HFFc6 (cell line): Measurements from ENCODE around the gene CACNA1C. TPM values are rescaled to one million over a fixed set of nuclear protein-coding genes. Genes with fewer than 3 reads are reported as not detected.

Source experiments
- DNase-seq: peaks from one replicate; pipeline ENCODE4 v3.0.0-alpha.2; 2018
- H3K27ac Mint-ChIP-seq: 2 replicates; pipeline ENCODE4 v1.8.0; 2020; ENCODE audit warnings: mild to moderate bottlenecking, mixed read lengths
- H3K27me3 Mint-ChIP-seq: 2 replicates; pipeline ENCODE4 v1.8.0; 2021; ENCODE audit warnings: mild to moderate bottlenecking, moderate library complexity, mixed read lengths; ENCODE audit not compliant: insufficient read depth
- H3K36me3 Mint-ChIP-seq: 2 replicates; pipeline ENCODE4 v1.8.0; 2021; ENCODE audit warnings: low read depth, mixed read lengths
- H3K4me1 Mint-ChIP-seq: 2 replicates; pipeline ENCODE4 v1.8.0; 2020; ENCODE audit warnings: low read depth, mixed read lengths
- H3K4me3 Mint-ChIP-seq: 2 replicates; pipeline ENCODE4 v1.8.0; 2020; ENCODE audit warnings: mild to moderate bottlenecking, moderate library complexity, mixed read lengths
- H3K9me3 Mint-ChIP-seq: 2 replicates; pipeline ENCODE4 v1.8.0; 2020; ENCODE audit warnings: mild to moderate bottlenecking, mixed read lengths
- CTCF ChIP-seq: fragments of 200-600 bp; sonication (generic); IDR thresholded peaks from 2 replicates; pipeline ENCODE4 v1.5.0; 2021; ENCODE audit warnings: antibody characterized with exemption, mild to moderate bottlenecking
- total RNA-seq, 6 experiments: library from RNA; stranded (reverse); fragmentation: NEBNext Ultra II Directional; extraction: Animal tissue kit (Norgen Biotek cat#: 25700); gene quantifications; 2 replicates in 1 of 6; 3 replicates in 5 of 6; pipeline ENCODE4 v1.2.3, GENCODE V29; 2021

CACNA1C gene
- total RNA-seq, 6 experiments from 2014 or later = 6.7 to 11.5 (median 10.6) TPM

GRCh38 chr12:2283480-2283879, 230.7 kb downstream of the CACNA1C start:
- Mint-ChIP-seq H3K36me3 (0 out of 2 replicates have a peak, but pooled peaks cover 6% of the 10 kb centered on the region), H3K27ac (peak overlapping the region; percentile 95), H3K4me3 (peak overlapping the region; percentile 72), H3K9me3 (no peaks in the 10 kb centered on the region; the same call in 1 of the 2 replicates), H3K4me1 (peaks cover 68% of the 10 kb centered on the region), H3K27me3 (0 out of 2 replicates have a peak, but pooled peaks cover 2% of the 10 kb centered on the region)
- no peak for DNase-seq
- no peak for TF ChIP-seq CTCF

- DNase-seq = no peak
- TF ChIP-seq CTCF = no peak
- H3K4me3 Mint-ChIP-seq = peak overlapping the region; percentile 72
- 0 out of 2 replicates have a peak, but pooled peaks cover 6% of the 10 kb centered on the region for H3K36me3 Mint-ChIP-seq
- no peaks in the 10 kb centered on the region; the same call in 1 of the 2 replicates for H3K9me3 Mint-ChIP-seq
- peak overlapping the region; percentile 95 for H3K27ac Mint-ChIP-seq
- H3K4me1 Mint-ChIP-seq = peaks cover 72% of the 10 kb centered on the region
- H3K27me3 Mint-ChIP-seq = 0 out of 2 replicates have a peak, but pooled peaks cover 2% of the 10 kb centered on the region
Observed at GRCh38 chr12:2283916-2284315, 231.1 kb downstream of the CACNA1C start.

- DNase-seq = peak; percentile 69
- H3K36me3 Mint-ChIP-seq = 0 out of 2 replicates have a peak, but pooled peaks cover 6% of the 10 kb centered on the region
- peak overlapping the region; percentile 95 for H3K27ac Mint-ChIP-seq
- peak overlapping the region; percentile 72 for H3K4me3 Mint-ChIP-seq
- H3K27me3 Mint-ChIP-seq = peaks cover 3% of the 10 kb centered on the region; the same call in 1 of the 2 replicates
- H3K9me3 Mint-ChIP-seq = no peaks in the 10 kb centered on the region; the same call in 1 of the 2 replicates
- TF ChIP-seq CTCF = no peak
- peaks cover 77% of the 10 kb centered on the region for H3K4me1 Mint-ChIP-seq
Observed at GRCh38 chr12:2284321-2284813, 231.6 kb downstream of the CACNA1C start.

- Mint-ChIP-seq H3K27me3 (peaks cover 3% of the 10 kb centered on the region; the same call in 1 of the 2 replicates), H3K4me3 (peak overlapping the region; percentile 72), H3K9me3 (no peaks in the 10 kb centered on the region; the same call in 1 of the 2 replicates), H3K27ac (peak overlapping the region; percentile 95), H3K36me3 (0 out of 2 replicates have a peak, but pooled peaks cover 6% of the 10 kb centered on the region), H3K4me1 (peaks cover 81% of the 10 kb centered on the region)
- DNase-seq = peak; percentile 78
- peak; percentile 90 for TF ChIP-seq CTCF
Observed at GRCh38 chr12:2284857-2285256, 232.1 kb downstream of the CACNA1C start.

GRCh38 chr12:2285462-2285861, 232.7 kb downstream of the CACNA1C start:
- no peak for DNase-seq
- no peak for TF ChIP-seq CTCF
- Mint-ChIP-seq H3K4me3 (no peak overlapping the region), H3K27ac (peak overlapping the region; percentile 95), H3K27me3 (peaks cover 3% of the 10 kb centered on the region; the same call in 1 of the 2 replicates), H3K4me1 (peaks cover 87% of the 10 kb centered on the region), H3K36me3 (0 out of 2 replicates have a peak, but pooled peaks cover 6% of the 10 kb centered on the region), H3K9me3 (no peaks in the 10 kb centered on the region; the same call in 1 of the 2 replicates)
